Stimulated activated CD8-positive, alpha-beta memory T cell treated with anti-CD3 and anti-CD28 coated beads, Interleukin-2, amount 100 ng/mL, for 48 hours (primary cell): ENCODE results near the gene HIVEP3.

ENCODE experiments used
- DNase-seq, 2 donors: peaks; one replicate each; pipeline ENCODE4 v3.0.0-alpha.2; 2020; ENCODE audit warnings: low read depth in 2 of 2

HIVEP3 gene

GRCh38 chr1:41652384-41653265 lies 266.1 kb downstream of the HIVEP3 start:
- no peak for DNase-seq

- DNase-seq, result peak in 1 of 2 donors; percentile 29
Measured at GRCh38 chr1:41650028-41650880, 268.5 kb downstream of the HIVEP3 start.

GRCh38 chr1:41649396-41650027 lies 269.2 kb downstream of the HIVEP3 start:
- DNase-seq, result no peak

- DNase-seq, result no peak
Measured at GRCh38 chr1:41648844-41649243, 269.9 kb downstream of the HIVEP3 start.

- no peak for DNase-seq
Measured at GRCh38 chr1:41648230-41648629, 270.5 kb downstream of the HIVEP3 start.

GRCh38 chr1:41647221-41648135 lies 271.2 kb downstream of the HIVEP3 start:
- no peak for DNase-seq

GRCh38 chr1:41646186-41646585 lies 272.5 kb downstream of the HIVEP3 start:
- no peak for DNase-seq

GRCh38 chr1:41645062-41645461 lies 273.7 kb downstream of the HIVEP3 start:
- no peak for DNase-seq

GRCh38 chr1:41642922-41643821 lies 275.6 kb downstream of the HIVEP3 start:
- no peak for DNase-seq

- no peak for DNase-seq
Measured at GRCh38 chr1:41641941-41642527, 276.7 kb downstream of the HIVEP3 start.

- DNase-seq, result peak; percentile 42 to 46
Measured at GRCh38 chr1:41641475-41641814, 277.3 kb downstream of the HIVEP3 start.

GRCh38 chr1:41640756-41641474 lies 277.8 kb downstream of the HIVEP3 start:
- DNase-seq, result no peak

- DNase-seq, result no peak
Measured at GRCh38 chr1:41640141-41640751, 278.5 kb downstream of the HIVEP3 start.

GRCh38 chr1:41639332-41639936 lies 279.3 kb downstream of the HIVEP3 start:
- DNase-seq, result peak; percentile 37 to 51

- no peak for DNase-seq
Measured at GRCh38 chr1:41638086-41639024, 280.4 kb downstream of the HIVEP3 start.

GRCh38 chr1:41637367-41637766 lies 281.4 kb downstream of the HIVEP3 start:
- no peak for DNase-seq

- DNase-seq, result no peak
Measured at GRCh38 chr1:41633764-41634163, 285.0 kb downstream of the HIVEP3 start.
